Measurements from ENCODE around the gene NECAB3.

NECAB3 gene

DNA sequence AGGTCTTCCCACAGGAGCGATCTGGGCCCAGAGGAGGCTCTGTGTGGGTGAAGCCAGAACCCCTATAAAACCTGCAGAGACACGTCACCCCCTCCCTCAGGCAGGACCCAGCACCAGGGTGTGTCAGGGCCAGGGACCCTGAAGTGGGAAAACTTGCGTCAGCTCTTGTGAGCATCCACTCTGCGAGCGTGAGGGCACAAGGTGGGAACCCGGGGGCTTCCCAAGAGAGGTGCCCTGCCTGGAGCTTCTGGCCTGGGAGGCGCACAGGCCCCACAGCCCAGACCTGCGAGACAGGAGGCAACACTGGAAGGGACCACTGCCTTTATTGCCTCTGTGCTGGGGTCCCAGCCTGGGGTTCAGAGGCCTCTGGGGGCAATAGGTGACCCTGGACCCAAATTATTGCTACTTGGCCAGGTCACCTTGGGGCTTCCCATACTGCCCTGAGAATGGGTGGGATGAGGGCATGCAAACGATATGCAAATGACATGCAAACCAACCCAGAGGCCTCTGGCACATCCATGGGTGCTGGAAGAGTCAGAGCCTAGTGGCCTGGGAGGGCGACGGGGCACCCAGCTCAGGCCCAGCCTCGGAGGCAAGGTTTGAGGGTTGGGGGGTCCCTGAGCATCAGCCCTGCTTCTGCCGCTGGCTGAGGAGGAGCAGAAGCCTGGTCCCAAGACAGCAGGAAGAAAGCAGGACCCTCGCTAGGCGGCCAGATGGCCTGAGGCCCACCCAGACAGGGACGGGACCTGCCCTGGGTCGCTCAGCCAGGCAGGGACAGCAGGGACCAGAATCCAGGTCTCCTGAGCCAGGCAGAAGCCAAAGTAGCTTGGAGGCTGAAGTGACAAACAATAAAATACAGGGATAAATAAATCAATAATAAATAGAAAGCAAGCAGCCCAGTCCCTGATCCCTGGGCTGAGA, 17.2 kb downstream of the NECAB3 start:
- DNase-seq = no peak
- Histone ChIP-seq H3K27ac (no peak overlapping the region), H3K36me3 (peaks cover 27% of the 10 kb centered on the region), H3K4me3 (ENCODE audit: low read depth, low read length) (no peak overlapping the region), H3K27me3 (ENCODE audit: insufficient read depth, low read depth, severe bottlenecking) (no peaks in the 10 kb centered on the region), H3K9me3 (ENCODE audit: severe bottlenecking) (no peaks in the 10 kb centered on the region)
- TF ChIP-seq CTCF (IDR thresholded peaks at IDR 0.05; ENCODE audit: low read depth, low read length) = no peak

- no peaks in the 10 kb centered on the region for H3K27me3 ChIP-seq (ENCODE audit: insufficient read depth, low read depth, severe bottlenecking)
- no peak for DNase-seq
Measured at GRCh38 chr20:33656010-33656782, 18.0 kb downstream of the NECAB3 start.

DNA sequence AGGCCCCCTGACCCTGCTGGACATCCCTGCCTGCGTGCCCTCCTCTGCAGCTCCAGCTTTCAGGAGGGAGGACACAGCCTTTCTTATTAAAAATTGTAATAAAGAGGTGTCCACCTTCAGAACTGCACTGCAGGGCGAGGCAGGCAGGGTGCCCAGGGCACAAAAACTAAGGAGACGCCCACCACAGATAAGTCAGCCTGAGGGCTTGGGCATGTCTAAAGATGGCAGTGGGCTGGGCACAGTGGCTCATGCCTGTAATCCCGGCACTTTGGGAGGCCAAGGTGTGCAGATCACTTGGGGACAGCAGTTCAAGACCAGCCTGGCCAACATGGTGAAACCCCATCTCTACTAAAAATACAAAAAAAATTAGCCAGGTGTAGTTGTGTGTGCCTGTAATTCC, 19.1 kb downstream of the NECAB3 start:
- no peak for DNase-seq
- Histone ChIP-seq H3K9me3 (ENCODE audit: severe bottlenecking) (no peaks in the 10 kb centered on the region), H3K27ac (no peak overlapping the region), H3K36me3 (peaks cover 27% of the 10 kb centered on the region), H3K4me3 (ENCODE audit: low read depth, low read length) (no peak overlapping the region), H3K27me3 (ENCODE audit: insufficient read depth, low read depth, severe bottlenecking) (no peaks in the 10 kb centered on the region)
- no peak for TF ChIP-seq CTCF (IDR thresholded peaks at IDR 0.05; ENCODE audit: low read depth, low read length)

More at GRCh38 chr20:33656010-33656782, 18.0 kb downstream of the NECAB3 start:
- H3K27ac ChIP-seq = no peak overlapping the region
- TF ChIP-seq CTCF (IDR thresholded peaks at IDR 0.05; ENCODE audit: low read depth, low read length) = no peak
- no peak overlapping the region for H3K4me3 ChIP-seq (ENCODE audit: low read depth, low read length)
- H3K9me3 ChIP-seq (ENCODE audit: severe bottlenecking) = no peaks in the 10 kb centered on the region
- peaks cover 27% of the 10 kb centered on the region for H3K36me3 ChIP-seq

DNA sequence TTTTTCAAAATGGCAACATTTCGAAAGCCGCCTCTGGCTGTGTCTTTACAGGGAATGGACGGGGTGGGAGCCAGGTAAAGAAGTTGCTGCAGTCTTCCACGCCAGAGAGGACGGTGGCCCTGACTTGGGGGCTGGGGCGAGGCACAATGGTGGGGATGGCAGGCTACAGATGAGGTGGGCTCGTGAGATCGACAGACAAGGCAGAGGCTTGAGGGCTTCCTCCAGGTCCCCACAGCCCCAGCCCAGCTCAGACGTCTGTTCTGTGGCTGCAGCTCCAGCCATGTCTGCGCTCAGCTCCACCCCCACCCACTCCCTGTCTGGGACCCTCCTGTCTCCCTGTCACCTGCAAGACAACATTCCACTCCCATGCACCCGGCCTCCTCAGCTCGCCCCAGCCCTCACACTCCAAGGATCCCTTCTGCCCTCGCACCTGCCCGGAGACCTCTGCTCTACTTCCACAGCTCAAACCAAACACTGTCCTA, 19.5 kb downstream of the NECAB3 start:
- H3K36me3 ChIP-seq = peaks cover 23% of the 10 kb centered on the region
- H3K4me3 ChIP-seq (ENCODE audit: low read depth, low read length) = no peak overlapping the region
- no peaks in the 10 kb centered on the region for H3K9me3 ChIP-seq (ENCODE audit: severe bottlenecking)
- no peak overlapping the region for H3K27ac ChIP-seq
- no peak for DNase-seq
- no peaks in the 10 kb centered on the region for H3K27me3 ChIP-seq (ENCODE audit: insufficient read depth, low read depth, severe bottlenecking)
- TF ChIP-seq CTCF (IDR thresholded peaks at IDR 0.05; ENCODE audit: low read depth, low read length) = no peak

- no peak for DNase-seq
- Histone ChIP-seq H3K9me3 (ENCODE audit: severe bottlenecking) (no peaks in the 10 kb centered on the region), H3K4me3 (ENCODE audit: low read depth, low read length) (no peak overlapping the region), H3K27me3 (ENCODE audit: insufficient read depth, low read depth, severe bottlenecking) (no peaks in the 10 kb centered on the region), H3K36me3 (peaks cover 18% of the 10 kb centered on the region), H3K27ac (no peak overlapping the region)
- TF ChIP-seq CTCF (IDR thresholded peaks at IDR 0.05; ENCODE audit: low read depth, low read length) = no peak
Measured at GRCh38 chr20:33653900-33654596, 20.2 kb downstream of the NECAB3 start.
